Esophagus squamous epithelium (tissue), 4 donors: Measurements from ENCODE around the gene TRAF2.

Source experiments
- CTCF ChIP-seq, 6 experiments: fragments of 450-650 bp in 4 of 6; fragments of 200-600 bp in 2 of 6; sonication (generic) in 2 of 6; IDR thresholded peaks; one replicate each; pipeline ENCODE4 v1.5.1; 2016 to 2019; ENCODE audit warnings: antibody characterized with exemption in 6 of 6, mild to moderate bottlenecking in 4 of 6, moderate library complexity in 4 of 6
- POLR2A ChIP-seq, 4 donors: fragments of 450-650 bp; IDR thresholded peaks; one replicate each; pipeline ENCODE4 v1.6.1; 2017; ENCODE audit warnings: antibody characterized with exemption in 4 of 4, mild to moderate bottlenecking in 4 of 4, moderate library complexity in 3 of 4

DNA sequence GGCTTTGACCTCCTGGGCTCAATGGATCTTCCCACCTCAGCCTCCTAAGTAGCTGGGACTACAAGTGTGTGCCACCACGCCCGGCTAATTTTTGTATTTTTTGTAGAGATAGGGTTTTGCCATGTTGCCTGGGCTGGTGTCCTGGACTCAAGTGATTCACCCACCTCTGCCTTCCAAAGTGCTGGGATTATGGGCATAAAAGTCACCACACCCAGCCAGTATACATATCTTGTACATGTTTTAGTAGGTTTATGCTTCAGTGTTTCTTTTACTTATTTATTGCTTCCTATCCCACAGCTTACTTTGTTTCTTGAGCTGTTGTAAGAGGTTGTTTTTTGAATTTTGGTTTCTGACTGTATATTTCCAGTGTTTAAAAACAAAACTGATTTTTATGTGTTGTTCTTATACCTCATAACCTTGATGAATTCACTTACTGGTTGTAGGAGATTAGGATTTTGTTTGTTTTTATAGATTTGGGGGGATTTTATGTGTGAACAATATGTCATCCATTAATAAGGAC, 45.4 kb downstream of the TRAF2 start:
- no peak for TF ChIP-seq CTCF (IDR thresholded peaks at IDR 0.05)
- TF ChIP-seq POLR2A (IDR thresholded peaks at IDR 0.05): no peak
